ENCODE results near the gene UBE2E2.

- TF ChIP-seq, protein P1, sequence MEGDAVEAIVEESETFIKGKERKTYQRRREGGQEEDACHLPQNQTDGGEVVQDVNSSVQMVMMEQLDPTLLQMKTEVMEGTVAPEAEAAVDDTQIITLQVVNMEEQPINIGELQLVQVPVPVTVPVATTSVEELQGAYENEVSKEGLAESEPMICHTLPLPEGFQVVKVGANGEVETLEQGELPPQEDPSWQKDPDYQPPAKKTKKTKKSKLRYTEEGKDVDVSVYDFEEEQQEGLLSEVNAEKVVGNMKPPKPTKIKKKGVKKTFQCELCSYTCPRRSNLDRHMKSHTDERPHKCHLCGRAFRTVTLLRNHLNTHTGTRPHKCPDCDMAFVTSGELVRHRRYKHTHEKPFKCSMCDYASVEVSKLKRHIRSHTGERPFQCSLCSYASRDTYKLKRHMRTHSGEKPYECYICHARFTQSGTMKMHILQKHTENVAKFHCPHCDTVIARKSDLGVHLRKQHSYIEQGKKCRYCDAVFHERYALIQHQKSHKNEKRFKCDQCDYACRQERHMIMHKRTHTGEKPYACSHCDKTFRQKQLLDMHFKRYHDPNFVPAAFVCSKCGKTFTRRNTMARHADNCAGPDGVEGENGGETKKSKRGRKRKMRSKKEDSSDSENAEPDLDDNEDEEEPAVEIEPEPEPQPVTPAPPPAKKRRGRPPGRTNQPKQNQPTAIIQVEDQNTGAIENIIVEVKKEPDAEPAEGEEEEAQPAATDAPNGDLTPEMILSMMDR (IDR thresholded peaks at IDR 0.05), result no peak
- TF ChIP-seq POLR2AphosphoS5 (IDR thresholded peaks at IDR 0.05), result no peak
These were observed 345.0 kb downstream of the UBE2E2 start for GRCh38 chr3:23547905-23548650.
